CD8-positive, alpha-beta memory T cell (primary cell): Measurements from ENCODE around the gene VSTM5. TPM values are rescaled to one million over a fixed set of nuclear protein-coding genes. Genes with fewer than 3 reads are reported as not detected.

Experiments used
- CTCF ChIA-PET: fragments of 350-600 bp; sonication (Branson Sonifier 250); formaldehyde crosslinking; loops from one replicate; lab custom pipeline; 2021; ENCODE audit warnings: antibody characterized with exemption; lab: Charles Lee
- POLR2A ChIA-PET: fragments of 350-600 bp; sonication (Branson Sonifier 250); formaldehyde crosslinking; loops from one replicate; lab custom pipeline; 2021; ENCODE audit warnings: antibody characterized with exemption; lab: Charles Lee
- DNase-seq, 5 donors: peaks; one replicate each; pipeline versions ENCODE4 v3.0.0 to v3.0.0-alpha.2; 2020 to 2022; ENCODE audit warnings: mixed read lengths in 1 of 5
- H3K27ac ChIP-seq: one replicate; pipeline ENCODE4 v1.7.0; 2013; ENCODE audit warnings: low read depth, mild to moderate bottlenecking, low read length, moderate library complexity
- H3K27me3 ChIP-seq: 2 replicates; pipeline ENCODE4 v1.7.0; 2013; ENCODE audit warnings: low read length, mild to moderate bottlenecking; ENCODE audit not compliant: insufficient read depth, poor library complexity, severe bottlenecking
- H3K36me3 ChIP-seq: 2 replicates; pipeline ENCODE4 v1.7.0; 2013; ENCODE audit warnings: mild to moderate bottlenecking, low read length, moderate library complexity; ENCODE audit not compliant: insufficient read depth
- H3K4me1 ChIP-seq: 2 replicates; pipeline ENCODE4 v1.7.0; 2013; ENCODE audit warnings: mild to moderate bottlenecking, low read length, moderate library complexity; ENCODE audit not compliant: insufficient read depth
- H3K4me3 ChIP-seq: 2 replicates; pipeline ENCODE4 v1.7.0; 2013; ENCODE audit warnings: mild to moderate bottlenecking, low read length
- H3K9me3 ChIP-seq: 2 replicates; pipeline ENCODE4 v1.7.0; 2013; ENCODE audit warnings: mild to moderate bottlenecking, low read length
- H3K27ac Mint-ChIP-seq, 8 donors: one replicate each; pipeline ENCODE4 v1.8.0; 2020 to 2021; ENCODE audit warnings: mixed read lengths in 8 of 8, mild to moderate bottlenecking in 6 of 8, inconsistent platforms in 3 of 8, moderate library complexity in 3 of 8
- H3K27me3 Mint-ChIP-seq, 2 donors: one replicate each; pipeline ENCODE4 v1.8.0; 2020 to 2021; ENCODE audit warnings: mixed read lengths in 2 of 2, mild to moderate bottlenecking in 1 of 2, moderate library complexity in 1 of 2
- H3K36me3 Mint-ChIP-seq, 3 donors: one replicate each; pipeline ENCODE4 v1.8.0; 2020 to 2021; ENCODE audit warnings: mixed read lengths in 3 of 3, inconsistent platforms in 1 of 3, mild to moderate bottlenecking in 1 of 3
- H3K4me1 Mint-ChIP-seq, 3 donors: one replicate each; pipeline ENCODE4 v1.8.0; 2020 to 2021; ENCODE audit warnings: mixed read lengths in 3 of 3, inconsistent platforms in 1 of 3, mild to moderate bottlenecking in 1 of 3
- H3K4me3 Mint-ChIP-seq, 7 donors: one replicate each; pipeline ENCODE4 v1.8.0; 2020 to 2021; ENCODE audit warnings: mixed read lengths in 7 of 7, mild to moderate bottlenecking in 6 of 7, moderate library complexity in 4 of 7, inconsistent platforms in 2 of 7
- H3K9me3 Mint-ChIP-seq, 5 donors: one replicate each; pipeline ENCODE4 v1.8.0; 2020 to 2022; ENCODE audit warnings: mixed read lengths in 5 of 5, mild to moderate bottlenecking in 3 of 5, moderate library complexity in 2 of 5, inconsistent platforms in 1 of 5
- polyA plus RNA-seq: library from polyadenylated mRNA; unstranded; fragments of 300-500 nt; fragmentation: Illumina TruSeq; gene quantifications from one replicate; pipeline ENCODE4 v1.2.3, GENCODE V29; 2021
- total RNA-seq, 2 experiments: library from RNA; stranded (reverse); gene quantifications; one replicate each; pipeline ENCODE4 v1.2.3, GENCODE V29; 2021

The VSTM5 gene
- total and polyA plus RNA-seq, 3 experiments from 2014 or later: not detected

DNA sequence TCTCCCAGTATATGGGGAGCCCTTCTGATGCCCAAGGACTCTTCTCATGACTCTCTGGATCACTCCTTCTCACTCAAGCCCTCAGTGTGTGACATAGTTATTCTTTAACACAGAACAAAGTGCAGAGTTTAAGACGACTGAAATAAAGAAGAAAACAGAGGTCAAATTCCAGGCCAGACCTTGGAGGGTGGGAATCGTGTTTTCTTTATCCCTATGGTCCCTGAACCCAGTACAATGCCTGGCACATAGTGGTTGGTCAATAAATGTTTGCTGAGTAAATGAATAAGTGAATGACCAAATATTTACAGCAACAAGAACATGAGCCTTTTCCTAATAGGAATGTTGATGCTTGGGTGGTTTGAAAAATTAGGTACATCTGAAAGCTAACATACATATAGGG, 28.8 kb downstream of the VSTM5 start:
- no peak overlapping the region for H3K4me3 Mint-ChIP-seq
- no peak overlapping the region for H3K4me3 ChIP-seq
- H3K27ac ChIP-seq: no peak overlapping the region
- POLR2A ChIA-PET: no interaction called here
- no peak overlapping the region for H3K27ac Mint-ChIP-seq
- H3K9me3 ChIP-seq: no peaks in the 10 kb centered on the region
- H3K9me3 Mint-ChIP-seq: no peaks in the 10 kb centered on the region
- no peaks in the 10 kb centered on the region for H3K4me1 Mint-ChIP-seq
- peaks cover 0 to 4% (median 1%) of the 10 kb centered on the region in 3 donors for H3K36me3 Mint-ChIP-seq
- CTCF ChIA-PET: no interaction called here
- H3K27me3 ChIP-seq: no peaks in the 10 kb centered on the region
- H3K4me1 ChIP-seq: no peaks in the 10 kb centered on the region
- peaks cover 0 to 1% of the 10 kb centered on the region in 2 donors for H3K27me3 Mint-ChIP-seq
- no peaks in the 10 kb centered on the region for H3K36me3 ChIP-seq
- no peak for DNase-seq

DNA sequence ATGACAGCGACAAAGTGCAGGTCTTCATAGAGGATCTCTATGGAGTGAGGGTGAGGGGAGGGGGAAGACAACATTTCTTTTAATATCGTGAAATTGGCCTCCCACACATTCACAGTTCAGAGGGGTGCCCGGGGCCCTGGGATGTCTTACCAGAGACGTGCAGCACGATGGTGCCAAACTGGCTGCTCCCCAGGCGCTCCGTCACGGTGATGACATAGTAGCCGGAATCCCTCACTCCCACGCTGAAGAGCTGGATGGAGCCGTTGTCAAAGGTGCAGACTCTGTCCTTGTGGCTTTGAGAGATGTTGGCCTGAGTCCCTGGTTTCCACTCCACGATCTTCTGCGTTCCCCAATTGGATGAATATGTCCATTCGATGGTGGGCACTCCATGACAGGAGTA, 29.6 kb downstream of the VSTM5 start:
- H3K9me3 ChIP-seq: no peaks in the 10 kb centered on the region
- Mint-ChIP-seq H3K9me3 (no peaks in the 10 kb centered on the region), H3K4me3 (no peak overlapping the region), H3K36me3 (peaks cover 0 to 6% (median 3%) of the 10 kb centered on the region in 3 donors), H3K4me1 (no peaks in the 10 kb centered on the region), H3K27ac (no peak overlapping the region), H3K27me3 (no peaks in the 10 kb centered on the region)
- H3K27ac ChIP-seq: no peak overlapping the region
- ChIA-PET POLR2A (no interaction called here), CTCF (no interaction called here)
- no peaks in the 10 kb centered on the region for H3K36me3 ChIP-seq
- H3K4me1 ChIP-seq: no peaks in the 10 kb centered on the region
- no peak for DNase-seq
- no peaks in the 10 kb centered on the region for H3K27me3 ChIP-seq
- H3K4me3 ChIP-seq: no peak overlapping the region

DNA sequence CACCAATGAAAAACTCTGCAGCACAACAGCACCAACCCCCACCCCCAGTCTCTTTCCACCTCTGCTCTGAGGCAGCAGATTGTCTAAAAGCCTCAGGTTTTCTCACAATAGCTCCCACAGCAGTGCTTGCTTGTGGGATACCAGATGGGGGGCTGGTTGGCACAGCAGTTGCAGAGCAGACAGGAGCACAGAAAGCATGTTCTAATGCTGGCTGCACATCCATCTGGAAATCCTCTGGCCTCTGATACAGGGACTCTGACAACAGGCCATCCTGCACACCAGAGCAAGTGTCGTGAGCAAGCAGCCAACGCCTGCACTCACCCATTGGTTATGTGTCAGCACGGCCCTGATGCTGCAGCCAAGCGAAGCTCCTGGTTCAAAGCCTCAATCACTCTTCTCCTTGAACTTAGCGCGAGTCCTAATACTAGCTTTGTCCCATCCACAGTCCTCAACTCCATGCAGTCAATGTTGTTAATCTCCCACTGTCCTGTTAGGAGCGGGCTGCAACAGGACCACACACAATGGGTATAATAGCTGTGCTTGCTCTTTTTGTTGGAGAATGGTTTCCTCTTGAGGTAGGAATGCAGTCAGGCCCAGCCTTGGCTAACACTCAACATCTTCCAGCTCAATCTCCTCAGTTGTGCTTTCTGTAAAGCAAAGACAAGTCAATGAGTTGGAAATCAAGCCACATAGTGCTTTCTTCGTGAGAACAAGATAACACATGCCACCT, 30.3 kb downstream of the VSTM5 start:
- ChIA-PET POLR2A (no interaction called here), CTCF (no interaction called here)
- no peaks in the 10 kb centered on the region for H3K4me1 Mint-ChIP-seq
- Histone ChIP-seq H3K4me1 (no peaks in the 10 kb centered on the region), H3K27ac (no peak overlapping the region), H3K4me3 (no peak overlapping the region), H3K27me3 (no peaks in the 10 kb centered on the region), H3K36me3 (no peaks in the 10 kb centered on the region), H3K9me3 (no peaks in the 10 kb centered on the region)
- H3K4me3 Mint-ChIP-seq: no peak overlapping the region
- H3K27ac Mint-ChIP-seq: peak overlapping the region in 2 of 8 donors; percentile 14 to 26
- no peak for DNase-seq
- peaks cover 0 to 10% (median 9%) of the 10 kb centered on the region in 3 donors for H3K36me3 Mint-ChIP-seq
- H3K27me3 Mint-ChIP-seq: no peaks in the 10 kb centered on the region
- H3K9me3 Mint-ChIP-seq: no peaks in the 10 kb centered on the region

DNA sequence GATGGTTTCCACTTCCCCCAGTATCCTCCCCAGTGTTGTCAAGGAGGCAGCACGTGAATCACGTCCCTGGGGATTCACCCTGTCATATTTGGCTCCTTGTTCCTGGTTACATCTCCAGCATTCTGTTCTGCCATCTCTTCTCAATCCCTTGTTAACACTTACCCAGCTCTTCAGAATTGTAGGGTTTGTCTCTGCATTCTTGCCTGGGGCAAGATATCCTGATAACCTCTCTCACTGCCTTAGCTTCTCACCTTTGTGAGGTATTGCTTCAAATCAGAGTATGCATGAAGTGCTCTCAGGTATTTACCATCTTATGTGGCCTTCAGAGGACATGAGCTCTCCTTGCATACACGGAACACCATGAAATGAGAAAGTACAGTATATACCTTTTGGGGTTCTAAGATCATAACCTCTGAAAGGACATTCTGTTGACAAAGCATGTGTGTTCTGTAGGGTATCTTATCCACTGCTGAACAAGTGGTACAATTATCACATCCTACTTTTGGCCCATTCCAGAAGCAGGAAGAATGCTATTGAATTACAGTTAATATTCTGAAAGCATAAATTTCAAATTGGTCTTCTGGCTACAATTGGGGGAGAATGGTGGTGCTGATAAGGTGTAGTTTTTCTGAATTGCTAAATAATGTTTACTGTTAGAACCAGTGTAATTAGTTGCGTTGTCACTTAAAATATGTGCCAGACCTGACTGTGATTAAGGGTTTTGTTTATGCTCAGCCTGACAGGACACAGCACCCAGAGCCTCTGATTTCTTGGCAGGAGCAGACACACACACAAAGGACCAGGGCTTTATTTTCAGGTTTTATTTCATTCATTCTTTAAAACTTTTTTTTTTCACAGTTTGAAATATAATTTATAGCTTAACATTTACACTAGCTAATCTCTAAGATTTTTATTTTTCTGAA, 32.7 kb downstream of the VSTM5 start:
- Histone ChIP-seq H3K27ac (no peak overlapping the region), H3K9me3 (no peaks in the 10 kb centered on the region), H3K36me3 (peaks cover 8% of the 10 kb centered on the region), H3K4me3 (no peak overlapping the region), H3K27me3 (no peaks in the 10 kb centered on the region), H3K4me1 (no peaks in the 10 kb centered on the region)
- ChIA-PET POLR2A (no interaction called here), CTCF (no interaction called here)
- Mint-ChIP-seq H3K27me3 (no peaks in the 10 kb centered on the region), H3K27ac (peak overlapping the region in 5 of 8 donors; percentile 38 to 83 (median 49)), H3K4me1 (no peaks in the 10 kb centered on the region), H3K9me3 (no peaks in the 10 kb centered on the region), H3K4me3 (no peak overlapping the region), H3K36me3 (peaks cover 0 to 34% (median 16%) of the 10 kb centered on the region in 3 donors)
- no peak for DNase-seq

- Mint-ChIP-seq H3K27ac (no peak overlapping the region), H3K9me3 (no peaks in the 10 kb centered on the region), H3K4me1 (no peaks in the 10 kb centered on the region), H3K4me3 (no peak overlapping the region), H3K27me3 (no peaks in the 10 kb centered on the region), H3K36me3 (peaks cover 11 to 58% (median 25%) of the 10 kb centered on the region in 3 donors)
- no peaks in the 10 kb centered on the region for H3K9me3 ChIP-seq
- no peaks in the 10 kb centered on the region for H3K4me1 ChIP-seq
- H3K27me3 ChIP-seq: no peaks in the 10 kb centered on the region
- no peak overlapping the region for H3K4me3 ChIP-seq
- POLR2A ChIA-PET: no interaction called here
- H3K36me3 ChIP-seq: peaks cover 22% of the 10 kb centered on the region
- H3K27ac ChIP-seq: no peak overlapping the region
- DNase-seq: no peak
- CTCF ChIA-PET: no interaction called here
Measured at GRCh38 chr11:93814966-93815633, 35.3 kb downstream of the VSTM5 start.

GRCh38 chr11:93813974-93814373, 36.4 kb downstream of the VSTM5 start:
- no peaks in the 10 kb centered on the region for H3K27me3 Mint-ChIP-seq
- Histone ChIP-seq H3K27me3 (no peaks in the 10 kb centered on the region), H3K27ac (no peak overlapping the region), H3K4me3 (no peak overlapping the region), H3K9me3 (no peaks in the 10 kb centered on the region), H3K4me1 (no peaks in the 10 kb centered on the region), H3K36me3 (peaks cover 31% of the 10 kb centered on the region)
- no peak overlapping the region for H3K27ac Mint-ChIP-seq
- CTCF ChIA-PET: no interaction called here
- peaks cover 11 to 69% (median 22%) of the 10 kb centered on the region in 3 donors for H3K36me3 Mint-ChIP-seq
- H3K4me3 Mint-ChIP-seq: no peak overlapping the region
- POLR2A ChIA-PET: no interaction called here
- H3K9me3 Mint-ChIP-seq: no peaks in the 10 kb centered on the region
- no peaks in the 10 kb centered on the region for H3K4me1 Mint-ChIP-seq
- DNase-seq: no peak

DNA sequence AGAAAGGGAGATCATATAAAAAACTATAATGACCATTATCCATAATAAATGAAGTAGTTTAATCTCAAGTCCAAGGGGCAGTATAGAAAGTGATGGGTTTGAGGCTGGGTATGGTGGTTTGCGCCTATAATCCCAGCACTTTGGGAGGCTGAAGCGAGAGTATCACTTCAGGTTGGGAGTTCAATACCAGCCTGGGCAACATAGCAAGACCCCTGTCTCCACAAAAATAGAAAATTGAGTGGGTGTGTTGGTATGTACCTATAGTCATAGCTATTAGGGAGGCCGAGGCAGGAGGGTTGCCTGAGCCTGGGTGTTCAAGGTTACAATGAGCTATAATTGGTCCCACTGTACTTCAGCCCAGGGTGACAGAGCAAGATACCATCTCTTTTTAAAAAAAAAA, 42.4 kb downstream of the VSTM5 start:
- Histone ChIP-seq H3K4me1 (no peaks in the 10 kb centered on the region), H3K4me3 (no peak overlapping the region), H3K27ac (no peak overlapping the region), H3K36me3 (peaks cover 48% of the 10 kb centered on the region), H3K27me3 (no peaks in the 10 kb centered on the region), H3K9me3 (no peaks in the 10 kb centered on the region)
- Mint-ChIP-seq H3K36me3 (peaks cover 11 to 91% (median 22%) of the 10 kb centered on the region in 3 donors), H3K4me1 (peaks cover 4 to 19% (median 7%) of the 10 kb centered on the region in 3 donors), H3K9me3 (no peaks in the 10 kb centered on the region), H3K27me3 (no peaks in the 10 kb centered on the region), H3K4me3 (no peak overlapping the region), H3K27ac (no peak overlapping the region)
- ChIA-PET CTCF (interaction anchor here (1.6 kb wide), 1 partner anchor 11 kb away, joined by 4 read pairs; no protein-coding TSS in a partner anchor), POLR2A (interaction anchor here (0.6 kb wide), 1 partner anchor 96 kb away, joined by 4 read pairs; no protein-coding TSS in a partner anchor)
- no peak for DNase-seq
